Duodenal mucosa (tissue), 2 donors: Measurements from ENCODE around the gene AHRR.
"Not testable (repeated sequence)": the region's sequence is repeated elsewhere in the genome, so short reads cannot be mapped to it uniquely, and the experiment has no call there.

Experiments
- H3K27ac ChIP-seq: one replicate; pipeline ENCODE4 v1.7.0; 2013; ENCODE audit warnings: low read depth, low read length
- H3K27me3 ChIP-seq, 2 donors: one replicate each; pipeline ENCODE4 v1.7.0; 2013; ENCODE audit warnings: low read length in 2 of 2, control low read depth in 1 of 2; ENCODE audit not compliant: insufficient read depth in 2 of 2, control insufficient read depth in 1 of 2
- H3K36me3 ChIP-seq, 2 donors: one replicate each; pipeline ENCODE4 v1.7.0; 2013; ENCODE audit warnings: low read length in 2 of 2, control low read depth in 1 of 2; ENCODE audit not compliant: insufficient read depth in 2 of 2, control insufficient read depth in 1 of 2
- H3K4me1 ChIP-seq, 2 donors: one replicate each; pipeline ENCODE4 v1.7.0; 2013; ENCODE audit warnings: low read length in 2 of 2, control low read depth in 1 of 2; ENCODE audit not compliant: insufficient read depth in 2 of 2, control insufficient read depth in 1 of 2
- H3K4me3 ChIP-seq, 2 donors: one replicate each; pipeline ENCODE4 v1.7.0; 2013; ENCODE audit warnings: low read length in 2 of 2, low read depth in 1 of 2
- H3K9ac ChIP-seq, 2 donors: one replicate each; pipeline ENCODE4 v1.7.0; 2013; ENCODE audit warnings: low read length in 2 of 2, low read depth in 1 of 2
- H3K9me3 ChIP-seq, 2 donors: one replicate each; pipeline ENCODE4 v1.7.0; 2013; ENCODE audit warnings: low read length in 2 of 2, control low read depth in 1 of 2; ENCODE audit not compliant: control insufficient read depth in 1 of 2

Gene AHRR

DNA sequence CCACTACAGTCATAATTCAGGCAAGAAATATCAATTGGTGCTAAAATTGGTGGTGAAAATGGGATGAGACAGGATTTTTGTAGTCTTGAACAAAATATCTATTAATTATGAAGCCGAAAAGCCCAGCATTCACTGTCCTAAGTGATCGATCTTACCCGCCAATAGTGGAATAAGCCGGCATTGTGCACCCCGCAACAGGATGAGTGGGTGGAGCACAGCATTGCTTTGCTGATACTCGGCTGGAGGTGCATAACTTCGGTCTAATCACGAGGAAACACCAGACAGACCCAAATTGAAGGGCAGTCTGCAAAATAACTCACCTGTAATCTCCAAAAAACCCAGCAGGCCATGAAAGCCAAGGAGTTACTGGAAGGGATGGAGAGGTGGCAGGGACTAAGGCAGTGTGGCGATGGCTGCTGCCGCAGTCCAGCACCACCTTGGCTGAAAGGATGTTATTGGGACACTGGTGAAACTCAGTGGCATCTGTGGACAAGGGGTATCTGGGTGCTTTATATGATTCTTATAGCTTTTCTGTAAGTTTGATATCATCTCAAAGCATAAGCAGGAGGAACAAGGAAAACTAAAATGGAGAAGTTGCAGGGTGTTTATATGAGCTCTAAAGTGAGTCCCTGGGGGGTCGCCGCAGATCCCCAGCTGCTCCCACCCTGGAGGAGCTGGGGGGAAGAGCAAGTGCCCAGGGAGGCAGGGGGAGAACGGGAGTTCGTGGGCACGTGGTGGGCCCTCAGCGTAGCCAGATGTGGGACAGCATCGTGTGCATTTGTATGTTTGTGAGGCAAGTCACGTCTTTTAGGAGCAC lies 45.2 kb downstream of the AHRR start:
- H3K27me3 ChIP-seq: no peaks in the 10 kb centered on the region
- H3K4me3 ChIP-seq: no peak overlapping the region
- no peak overlapping the region for H3K9ac ChIP-seq
- H3K9me3 ChIP-seq: peaks cover 0 to 4% of the 10 kb centered on the region in 2 donors
- no peak overlapping the region for H3K27ac ChIP-seq
- H3K4me1 ChIP-seq: peaks cover 6 to 19% of the 10 kb centered on the region in 2 donors
- H3K36me3 ChIP-seq: no peaks in the 10 kb centered on the region

DNA sequence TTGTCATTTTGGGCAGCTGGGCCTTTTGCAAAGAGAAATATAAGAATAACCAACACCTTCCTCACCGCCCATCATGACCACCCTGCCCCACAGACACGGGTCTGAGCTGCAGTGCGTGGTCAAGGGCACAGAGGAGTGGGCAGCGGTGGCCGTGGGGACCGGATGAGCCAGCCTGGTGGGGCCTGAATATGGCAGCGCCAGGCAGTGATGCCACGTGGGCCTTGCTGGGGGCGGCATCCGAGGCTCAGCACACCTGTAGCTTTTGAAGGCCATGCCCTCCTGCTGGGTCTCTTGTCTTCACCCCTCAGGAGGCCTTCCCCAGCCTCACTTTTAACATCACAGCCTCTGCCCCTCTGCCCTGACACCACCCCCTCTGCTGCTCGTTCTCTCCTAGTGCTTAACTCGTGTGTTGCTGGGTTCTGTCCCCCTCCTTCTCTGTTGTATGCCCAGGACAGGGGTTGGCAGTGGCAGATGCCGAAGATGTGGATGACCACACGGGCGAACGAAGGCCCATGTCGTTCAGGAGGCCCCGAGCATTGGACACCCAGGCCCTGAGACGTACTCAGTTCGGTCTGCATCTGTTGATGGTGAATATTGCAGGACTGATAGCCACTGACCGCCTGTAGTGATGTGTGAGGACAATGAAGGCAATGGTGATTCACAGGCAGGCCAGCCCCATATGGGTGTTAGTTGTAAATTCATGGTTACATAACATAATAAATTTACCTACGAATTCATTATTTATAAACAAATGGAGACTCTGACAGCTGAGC lies 46.0 kb downstream of the AHRR start:
- Histone ChIP-seq H3K27me3 (no peaks in the 10 kb centered on the region), H3K36me3 (no peaks in the 10 kb centered on the region), H3K9ac (no peak overlapping the region), H3K4me3 (no peak overlapping the region), H3K4me1 (peaks cover 6 to 25% of the 10 kb centered on the region in 2 donors), H3K9me3 (peaks cover 0 to 4% of the 10 kb centered on the region in 2 donors), H3K27ac (no peak overlapping the region)

DNA sequence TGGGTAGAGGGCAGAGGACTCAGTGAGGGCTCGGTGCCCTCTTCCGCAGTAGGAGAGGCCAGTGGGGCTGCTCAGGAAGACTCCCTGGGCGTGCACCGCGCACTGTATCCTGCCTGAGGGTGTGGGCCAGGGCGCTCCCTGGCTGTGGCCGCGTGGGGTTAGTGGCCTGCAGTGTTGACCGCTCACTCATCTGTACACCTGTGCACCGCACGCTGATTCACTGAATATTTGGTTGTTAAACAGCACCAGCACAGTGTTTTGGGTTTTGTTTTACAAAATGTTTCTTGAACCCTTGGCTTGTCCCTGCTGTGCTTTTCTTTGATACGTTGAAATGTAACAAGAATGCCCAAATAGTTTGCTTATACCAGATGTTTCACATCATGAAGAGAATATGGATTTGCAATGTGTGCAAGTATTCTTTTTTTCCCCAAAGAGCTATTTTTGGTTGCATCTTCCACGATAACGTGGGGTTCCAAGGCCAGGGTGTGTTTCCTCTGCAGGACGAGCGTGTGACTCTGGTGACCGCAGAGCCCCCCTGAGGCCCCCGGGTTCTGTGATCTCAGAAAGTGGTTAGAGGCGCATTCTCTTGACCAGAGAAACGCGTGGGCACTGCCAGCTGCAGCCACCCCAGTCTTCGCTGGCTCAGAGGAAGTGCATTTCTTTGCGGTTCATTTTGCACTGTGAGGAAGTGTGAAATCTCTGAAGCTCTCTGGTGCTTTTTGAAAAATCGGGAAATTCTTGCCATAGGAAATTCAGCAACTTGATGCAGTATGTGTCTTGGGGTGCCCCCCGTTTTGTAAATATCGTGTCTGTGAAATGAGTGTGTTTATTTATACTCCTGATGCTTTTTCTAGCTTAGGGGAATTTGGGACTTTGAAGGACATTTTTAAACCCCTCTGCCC lies 46.9 kb downstream of the AHRR start:
- Histone ChIP-seq H3K27me3 (peaks cover 0 to 2% of the 10 kb centered on the region in 2 donors), H3K27ac (no peak overlapping the region), H3K36me3 (no peaks in the 10 kb centered on the region), H3K4me1 (peaks cover 6 to 30% of the 10 kb centered on the region in 2 donors), H3K9ac (no peak overlapping the region), H3K4me3 (no peak overlapping the region), H3K9me3 (peaks cover 0 to 4% of the 10 kb centered on the region in 2 donors)

DNA sequence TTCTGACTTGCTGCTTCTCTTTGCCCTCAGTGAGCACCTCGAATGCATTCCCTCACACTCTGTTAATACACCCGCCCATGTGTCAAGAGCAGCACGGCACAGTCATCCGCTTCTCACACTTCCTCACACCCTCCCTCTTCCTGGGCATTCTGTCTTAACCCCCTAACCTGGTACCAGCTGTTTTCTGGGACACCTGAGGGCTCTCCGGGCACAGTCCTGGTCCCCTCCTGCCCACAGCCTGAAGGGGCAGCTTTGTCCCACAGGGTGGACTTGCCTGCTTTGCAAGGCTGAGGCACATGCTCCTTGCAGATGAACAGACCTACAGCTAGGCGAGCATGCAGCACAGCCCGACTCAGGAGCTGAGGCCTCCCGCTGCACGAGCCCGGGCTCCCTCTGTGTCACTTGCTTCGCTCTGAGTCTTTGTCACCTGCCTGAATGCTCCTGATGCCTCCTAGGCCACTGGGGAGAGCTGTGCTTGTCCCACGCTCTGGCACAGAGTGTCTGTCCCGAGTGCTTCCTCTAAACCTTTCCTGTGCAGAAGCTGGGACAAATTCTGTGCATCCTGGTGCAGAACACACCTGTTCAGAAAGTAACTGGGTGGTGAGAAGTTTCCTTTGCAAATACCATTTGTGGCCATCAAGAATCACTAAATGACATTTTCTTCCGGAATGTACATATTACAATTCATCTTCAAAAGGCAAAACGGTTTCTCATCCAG lies 47.8 kb downstream of the AHRR start:
- Histone ChIP-seq H3K9me3 (peaks cover 0 to 3% of the 10 kb centered on the region in 2 donors), H3K4me3 (no peak overlapping the region)

DNA sequence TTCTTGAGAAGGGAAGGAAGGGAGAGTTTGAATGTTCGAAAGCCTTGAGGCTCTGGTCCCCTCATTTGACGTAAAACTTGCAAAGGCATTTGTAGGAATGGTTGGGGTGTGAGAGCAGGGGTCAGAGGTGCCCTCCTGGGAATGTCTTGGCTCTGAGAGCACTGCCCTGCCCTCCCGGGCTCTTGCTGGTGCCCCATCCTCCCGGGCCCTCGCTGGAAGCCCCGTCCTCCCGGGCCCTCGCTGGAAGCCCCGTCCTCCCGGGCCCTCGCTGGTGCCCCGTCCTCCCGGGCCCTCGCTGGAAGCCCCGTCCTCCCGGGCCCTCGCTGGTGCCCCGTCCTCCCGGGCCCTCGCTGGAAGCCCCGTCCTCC lies 48.3 kb downstream of the AHRR start:
- H3K27me3 ChIP-seq, H3K36me3 ChIP-seq, H3K4me3 ChIP-seq, H3K27ac ChIP-seq, H3K9ac ChIP-seq, H3K9me3 ChIP-seq: not testable (repeated sequence)
- H3K4me1 ChIP-seq: peaks cover 6 to 31% of the 10 kb centered on the region in 2 donors

More for the DNA sequence above, 47.8 kb downstream of the AHRR start:
- H3K27ac ChIP-seq: no peak overlapping the region
- no peak overlapping the region for H3K9ac ChIP-seq
- H3K27me3 ChIP-seq: peaks cover 0 to 4% of the 10 kb centered on the region in 2 donors
- no peaks in the 10 kb centered on the region for H3K36me3 ChIP-seq
- H3K4me1 ChIP-seq: peaks cover 6 to 31% of the 10 kb centered on the region in 2 donors

DNA sequence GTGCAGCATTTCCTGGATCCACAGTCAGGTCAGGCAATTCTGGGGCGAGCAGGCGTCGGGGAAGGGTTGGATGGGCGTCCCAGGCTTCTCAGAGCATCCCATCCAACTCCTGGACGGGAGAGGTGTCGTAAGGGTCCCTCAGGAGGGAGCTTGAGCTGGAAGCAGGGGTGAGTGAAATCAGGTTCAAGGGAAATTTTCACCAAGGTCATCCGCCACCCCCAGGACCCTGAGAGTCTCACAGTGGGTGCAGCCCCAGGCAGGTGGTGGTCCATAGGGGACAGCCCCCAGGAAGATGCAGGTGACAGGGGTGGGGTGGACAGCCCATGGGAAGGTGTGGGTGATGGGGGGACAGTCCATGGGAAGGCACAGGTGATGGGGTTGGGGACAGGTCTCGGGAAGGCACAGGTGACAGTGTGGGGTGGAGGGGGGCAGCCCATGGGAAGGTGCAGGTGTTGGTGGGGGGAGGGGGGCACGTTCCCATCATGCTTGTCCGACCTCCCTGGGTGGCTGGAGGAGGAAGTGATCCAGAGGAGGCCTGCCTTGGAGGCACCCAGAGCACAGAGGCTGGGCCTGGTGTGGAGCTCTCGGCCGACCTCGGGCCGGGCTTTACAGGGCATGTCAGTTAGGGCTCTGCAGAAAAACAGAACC lies 48.9 kb downstream of the AHRR start:
- H3K9ac ChIP-seq: no peak overlapping the region
- peaks cover 0 to 11% of the 10 kb centered on the region in 2 donors for H3K27me3 ChIP-seq
- no peaks in the 10 kb centered on the region for H3K36me3 ChIP-seq
- H3K9me3 ChIP-seq: no peaks in the 10 kb centered on the region
- H3K4me3 ChIP-seq: no peak overlapping the region
- H3K27ac ChIP-seq: no peak overlapping the region
- peaks cover 6 to 31% of the 10 kb centered on the region in 2 donors for H3K4me1 ChIP-seq

DNA sequence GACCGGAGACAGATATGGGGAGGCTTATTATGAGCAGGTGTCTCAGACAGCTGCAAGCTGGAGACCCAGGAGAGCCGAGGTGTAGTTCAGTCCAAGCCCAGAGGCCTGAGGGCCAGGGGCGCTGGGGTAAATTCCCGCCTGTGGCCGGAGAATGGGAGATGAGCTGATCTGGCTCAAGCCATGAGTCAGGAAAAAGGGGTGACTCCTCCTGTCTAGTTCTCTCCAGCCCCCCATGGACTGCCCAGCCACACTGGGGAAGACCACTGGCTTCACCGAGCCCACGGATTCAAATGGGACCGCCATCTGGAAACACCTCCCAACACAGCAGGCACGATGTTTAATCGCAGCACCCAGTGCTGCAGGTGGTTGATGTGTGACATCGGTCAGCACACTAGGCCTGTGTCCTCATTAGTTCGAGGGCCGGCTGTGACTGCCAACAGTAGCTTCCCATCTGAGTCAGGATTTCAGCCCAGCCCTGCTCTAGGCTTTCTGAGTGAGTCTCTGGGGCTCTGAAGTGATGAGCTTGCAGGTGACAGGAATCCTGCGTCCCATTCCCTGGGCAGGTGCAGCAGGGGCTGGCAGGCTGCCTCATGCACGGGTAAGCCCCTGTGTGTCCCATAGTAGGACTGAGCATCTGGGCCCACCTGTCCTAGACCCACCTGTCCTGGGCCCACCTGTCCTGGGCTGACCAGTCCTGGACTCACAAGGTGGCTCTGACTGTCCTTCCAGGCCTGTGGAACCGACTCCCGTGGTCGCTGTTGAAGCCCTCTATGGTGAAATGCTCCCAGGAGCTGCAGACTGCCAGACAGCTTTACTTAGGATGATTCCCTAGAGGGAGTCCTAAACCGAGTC lies 49.7 kb downstream of the AHRR start:
- peaks cover 0 to 11% of the 10 kb centered on the region in 2 donors for H3K27me3 ChIP-seq
- peaks cover 6 to 31% of the 10 kb centered on the region in 2 donors for H3K4me1 ChIP-seq
- H3K9ac ChIP-seq: no peak overlapping the region
- no peak overlapping the region for H3K4me3 ChIP-seq
- H3K9me3 ChIP-seq: no peaks in the 10 kb centered on the region
- H3K27ac ChIP-seq: no peak overlapping the region
- H3K36me3 ChIP-seq: no peaks in the 10 kb centered on the region

DNA sequence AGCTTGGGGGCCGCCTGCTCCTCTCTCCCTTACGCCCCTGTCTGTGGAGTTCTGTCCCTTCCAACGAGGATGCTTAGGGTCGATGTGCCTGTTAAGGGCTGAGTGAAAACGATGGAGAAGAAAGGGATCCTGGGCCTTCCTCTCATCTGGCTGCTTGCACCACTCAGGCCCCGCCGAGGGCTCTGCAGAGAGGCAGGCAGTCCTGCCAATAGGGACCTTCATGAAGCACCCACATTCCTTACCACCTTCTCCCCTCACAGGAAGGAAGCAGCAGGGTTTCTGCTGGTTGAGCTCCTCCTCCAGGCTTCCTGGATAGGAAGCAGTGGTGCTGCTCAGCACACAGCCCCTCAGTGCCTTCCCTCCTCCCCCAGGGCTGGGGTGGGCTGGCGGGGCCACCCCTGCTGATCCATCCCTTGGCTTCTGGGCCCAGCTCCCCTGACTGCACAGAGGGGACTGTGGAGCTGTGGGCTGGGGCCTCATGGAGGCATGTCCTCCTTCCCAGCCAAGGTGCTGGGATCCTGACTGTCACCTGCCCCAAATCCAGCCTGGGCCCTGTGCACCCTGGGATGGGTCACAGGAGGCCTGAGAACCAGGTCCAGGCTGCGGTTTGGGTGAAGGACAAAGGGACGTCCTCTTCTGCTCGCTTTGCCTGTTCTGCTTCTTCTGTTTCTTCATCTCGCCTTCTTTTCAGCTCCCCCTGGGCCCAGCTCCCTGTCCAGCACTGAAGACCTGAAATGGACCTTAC lies 50.5 kb downstream of the AHRR start:
- no peak overlapping the region for H3K9ac ChIP-seq
- H3K27ac ChIP-seq: no peak overlapping the region
- H3K36me3 ChIP-seq: no peaks in the 10 kb centered on the region
- H3K27me3 ChIP-seq: peaks cover 0 to 11% of the 10 kb centered on the region in 2 donors
- H3K4me3 ChIP-seq: no peak overlapping the region
- no peaks in the 10 kb centered on the region for H3K9me3 ChIP-seq
- peaks cover 6 to 31% of the 10 kb centered on the region in 2 donors for H3K4me1 ChIP-seq
